Hepatocyte (in vitro differentiated cells): ENCODE measurements around the gene ME2. TPM values are rescaled to one million over a fixed set of nuclear protein-coding genes. Genes with fewer than 3 reads are reported as not detected.

Source experiments
- DNase-seq: peaks from one replicate; pipeline ENCODE4 v3.0.0-alpha.2; 2016; ENCODE audit warnings: low spot score
- H2AFZ ChIP-seq: fragments of 200-600 bp; sonication (generic); 2 replicates; pipeline ENCODE4 v1.6.0; 2016; ENCODE audit warnings: antibody characterized with exemption, mild to moderate bottlenecking
- H3K27ac ChIP-seq: fragments of 200-600 bp; sonication (generic); 2 replicates; pipeline ENCODE4 v1.5.1; 2016; ENCODE audit warnings: mild to moderate bottlenecking
- H3K27me3 ChIP-seq: fragments of 200-600 bp; sonication (generic); 2 replicates; pipeline ENCODE4 v1.6.1; 2016
- H3K36me3 ChIP-seq: fragments of 200-600 bp; sonication (generic); replicated peaks from 2 replicates; pipeline ENCODE4 v1.5.1; 2016; ENCODE audit warnings: low read depth; ENCODE audit not compliant: insufficient read depth
- H3K4me1 ChIP-seq: fragments of 200-600 bp; sonication (generic); 2 replicates; pipeline ENCODE4 v1.5.1; 2016; ENCODE audit warnings: mild to moderate bottlenecking, moderate library complexity; ENCODE audit not compliant: insufficient read depth
- H3K4me2 ChIP-seq: fragments of 200-600 bp; sonication (generic); 2 replicates; pipeline ENCODE4 v1.6.0; 2016
- H3K4me3 ChIP-seq: fragments of 200-600 bp; sonication (generic); 2 replicates; pipeline ENCODE4 v1.5.1; 2016; ENCODE audit warnings: mild to moderate bottlenecking
- H3K79me2 ChIP-seq: fragments of 200-600 bp; sonication (generic); 2 replicates; pipeline ENCODE4 v1.6.0; 2017; ENCODE audit warnings: mild to moderate bottlenecking
- H3K9me2 ChIP-seq: fragments of 200-600 bp; sonication (generic); replicated peaks from 2 replicates; pipeline ENCODE4 v1.6.0; 2017; ENCODE audit warnings: mild to moderate bottlenecking; ENCODE audit not compliant: insufficient read depth
- H3K9me3 ChIP-seq: fragments of 200-600 bp; sonication (generic); 2 replicates; pipeline ENCODE4 v1.5.1; 2016; ENCODE audit warnings: low read depth, mild to moderate bottlenecking
- H4K20me1 ChIP-seq: fragments of 200-600 bp; sonication (generic); 2 replicates; pipeline ENCODE4 v1.6.0; 2016; ENCODE audit warnings: mild to moderate bottlenecking; ENCODE audit not compliant: insufficient read depth, poor library complexity, severe bottlenecking
- EZH2 ChIP-seq: fragments of 200-600 bp; sonication (generic); IDR thresholded peaks from 2 replicates; pipeline ENCODE4 v1.6.1; 2016; ENCODE audit warnings: antibody characterized with exemption, mild to moderate bottlenecking, borderline replicate concordance
- EZH2phosphoT487 ChIP-seq: fragments of 200-600 bp; sonication (generic); IDR thresholded peaks from one replicate; pipeline ENCODE4 v1.6.1; 2018; ENCODE audit warnings: antibody characterized with exemption, mild to moderate bottlenecking, low read depth, moderate library complexity; ENCODE audit not compliant: unreplicated experiment, severe bottlenecking
- WGBS: methylation state at CpG from one replicate; pipeline ENCODE4 v1.1.6; 2016; ENCODE audit warnings: low lambda C conversion rate; ENCODE audit errors: missing lambda C conversion rate; 5-methylcytosine and 5-hydroxymethylcytosine counted together
- polyA plus RNA-seq: library from polyadenylated mRNA; unstranded; fragments of >200 nt; fragmentation: Nextera tagmentation; extraction: Ambion mirVana; gene quantifications from 2 replicates; pipeline ENCODE4 v1.2.1, GENCODE V29; 2016
- total RNA-seq: library from RNA; depleted of rRNA; stranded (reverse); fragments of >200 nt; gene quantifications from 2 replicates; pipeline ENCODE4 v1.2.3, GENCODE V29; 2014
- TF ChIP-seq, protein P1 (sequence below): fragments of 200-600 bp; sonication (generic); IDR thresholded peaks from 2 replicates; pipeline ENCODE4 v1.5.1; 2016; ENCODE audit warnings: antibody characterized with exemption, mild to moderate bottlenecking; ENCODE audit not compliant: poor library complexity

Gene ME2
- total and polyA plus RNA-seq, 2 experiments from 2014 or later: 33.6 to 45.8 TPM

DNA sequence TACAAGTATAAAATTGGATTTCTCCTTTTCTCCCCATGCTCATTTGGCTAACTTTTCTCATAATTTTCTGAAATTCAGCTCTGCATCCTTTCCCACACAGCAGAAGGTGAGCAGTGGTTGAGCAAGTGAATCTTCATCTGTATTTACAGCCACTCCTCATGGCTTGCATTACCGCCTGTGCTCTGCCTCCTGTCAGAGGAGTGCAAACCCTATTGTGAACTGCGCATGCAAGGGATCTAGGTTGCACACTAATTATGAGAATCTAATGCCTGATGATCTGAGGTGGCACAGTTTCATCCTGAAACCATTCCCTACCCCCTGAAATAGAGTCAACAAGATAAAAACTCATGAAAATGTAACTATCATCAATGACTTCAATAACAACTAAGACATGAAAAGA is 20.0 kb downstream of the ME2 start:
- H3K4me2 ChIP-seq: no peak overlapping the region
- no peaks in the 10 kb centered on the region for H3K36me3 ChIP-seq
- TF ChIP-seq, protein P1, sequence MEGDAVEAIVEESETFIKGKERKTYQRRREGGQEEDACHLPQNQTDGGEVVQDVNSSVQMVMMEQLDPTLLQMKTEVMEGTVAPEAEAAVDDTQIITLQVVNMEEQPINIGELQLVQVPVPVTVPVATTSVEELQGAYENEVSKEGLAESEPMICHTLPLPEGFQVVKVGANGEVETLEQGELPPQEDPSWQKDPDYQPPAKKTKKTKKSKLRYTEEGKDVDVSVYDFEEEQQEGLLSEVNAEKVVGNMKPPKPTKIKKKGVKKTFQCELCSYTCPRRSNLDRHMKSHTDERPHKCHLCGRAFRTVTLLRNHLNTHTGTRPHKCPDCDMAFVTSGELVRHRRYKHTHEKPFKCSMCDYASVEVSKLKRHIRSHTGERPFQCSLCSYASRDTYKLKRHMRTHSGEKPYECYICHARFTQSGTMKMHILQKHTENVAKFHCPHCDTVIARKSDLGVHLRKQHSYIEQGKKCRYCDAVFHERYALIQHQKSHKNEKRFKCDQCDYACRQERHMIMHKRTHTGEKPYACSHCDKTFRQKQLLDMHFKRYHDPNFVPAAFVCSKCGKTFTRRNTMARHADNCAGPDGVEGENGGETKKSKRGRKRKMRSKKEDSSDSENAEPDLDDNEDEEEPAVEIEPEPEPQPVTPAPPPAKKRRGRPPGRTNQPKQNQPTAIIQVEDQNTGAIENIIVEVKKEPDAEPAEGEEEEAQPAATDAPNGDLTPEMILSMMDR: no peak
- no peak for TF ChIP-seq EZH2
- TF ChIP-seq EZH2phosphoT487: no peak
- DNase-seq: no peak
- H2AFZ ChIP-seq: no peak overlapping the region
- no peaks in the 10 kb centered on the region for H4K20me1 ChIP-seq
- H3K9me2 ChIP-seq: no peaks in the 10 kb centered on the region
- peaks cover 5% of the 10 kb centered on the region for H3K79me2 ChIP-seq
- H3K27ac ChIP-seq: no peak overlapping the region
- no peaks in the 10 kb centered on the region for H3K27me3 ChIP-seq
- H3K4me3 ChIP-seq: no peak overlapping the region
- H3K9me3 ChIP-seq: no peaks in the 10 kb centered on the region
- WGBS: 96% methylated on average over 2 of the region's 2 CpGs
- H3K4me1 ChIP-seq: peaks cover 4% of the 10 kb centered on the region

DNA sequence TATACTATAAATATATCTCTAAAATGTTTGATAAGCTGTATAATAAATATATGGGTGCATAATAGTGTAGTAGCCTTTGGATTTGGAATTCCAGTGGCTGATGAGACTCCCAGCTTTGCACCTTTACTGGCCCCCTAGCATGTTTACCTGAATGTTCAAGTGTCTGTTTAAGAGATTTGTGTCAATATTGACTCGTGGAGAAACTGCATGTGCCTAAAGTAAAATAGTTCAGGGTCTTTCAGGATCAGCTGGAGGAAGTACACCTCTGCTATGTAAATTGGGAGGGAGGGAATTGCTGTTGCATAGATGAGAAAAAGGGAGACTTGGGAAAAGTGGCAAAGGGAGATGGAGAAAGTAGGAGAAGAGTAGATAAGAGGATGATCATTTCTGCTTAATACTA is 23.9 kb downstream of the ME2 start:
- DNase-seq: no peak
- H3K27ac ChIP-seq: no peak overlapping the region

DNA sequence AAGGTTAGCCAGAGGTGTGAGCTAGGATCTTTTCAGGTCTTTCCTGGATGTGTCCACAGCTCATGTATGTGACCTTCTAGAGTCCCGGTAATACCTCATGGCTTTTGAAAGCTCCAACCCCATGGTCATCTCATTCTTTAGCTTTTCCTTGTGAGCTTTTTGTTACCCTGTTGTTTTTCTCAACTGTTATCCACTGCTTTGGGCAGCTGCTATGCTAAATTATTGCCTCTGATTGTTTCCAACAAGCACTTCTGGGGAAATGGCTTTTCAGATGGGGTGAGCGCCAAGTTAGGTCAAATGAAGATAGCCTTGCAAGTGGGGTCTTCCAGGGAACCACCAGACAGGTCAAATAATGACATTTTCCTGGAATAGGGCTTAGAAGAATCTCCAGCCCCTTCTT is 27.9 kb downstream of the ME2 start:
- H4K20me1 ChIP-seq: no peaks in the 10 kb centered on the region
- peaks cover 2% of the 10 kb centered on the region for H3K9me2 ChIP-seq
- TF ChIP-seq, protein P1: no peak
- no peak for TF ChIP-seq EZH2phosphoT487
- no peak for TF ChIP-seq EZH2
- H3K27ac ChIP-seq: no peak overlapping the region
- peaks cover 21% of the 10 kb centered on the region for H3K79me2 ChIP-seq
- H2AFZ ChIP-seq: no peak overlapping the region
- no peaks in the 10 kb centered on the region for H3K36me3 ChIP-seq
- DNase-seq: no peak
- H3K9me3 ChIP-seq: no peaks in the 10 kb centered on the region
- 96% methylated on average over 2 of the region's 2 CpGs for WGBS
- H3K4me2 ChIP-seq: no peak overlapping the region
- peaks cover 4% of the 10 kb centered on the region for H3K4me1 ChIP-seq
- H3K4me3 ChIP-seq: no peak overlapping the region
- H3K27me3 ChIP-seq: no peaks in the 10 kb centered on the region

More for the DNA sequence above, 23.9 kb downstream of the ME2 start:
- no peaks in the 10 kb centered on the region for H3K9me2 ChIP-seq
- 24% methylated on average over 1 of the region's 1 CpG for WGBS
- H4K20me1 ChIP-seq: no peaks in the 10 kb centered on the region
- H3K4me3 ChIP-seq: no peak overlapping the region
- no peak for TF ChIP-seq EZH2phosphoT487
- TF ChIP-seq EZH2: no peak
- TF ChIP-seq, protein P1: no peak
- H3K4me1 ChIP-seq: peaks cover 4% of the 10 kb centered on the region
- H3K4me2 ChIP-seq: no peak overlapping the region
- H3K36me3 ChIP-seq: no peaks in the 10 kb centered on the region
- no peaks in the 10 kb centered on the region for H3K9me3 ChIP-seq
- no peaks in the 10 kb centered on the region for H3K27me3 ChIP-seq
- peaks cover 24% of the 10 kb centered on the region for H3K79me2 ChIP-seq
- H2AFZ ChIP-seq: no peak overlapping the region

DNA sequence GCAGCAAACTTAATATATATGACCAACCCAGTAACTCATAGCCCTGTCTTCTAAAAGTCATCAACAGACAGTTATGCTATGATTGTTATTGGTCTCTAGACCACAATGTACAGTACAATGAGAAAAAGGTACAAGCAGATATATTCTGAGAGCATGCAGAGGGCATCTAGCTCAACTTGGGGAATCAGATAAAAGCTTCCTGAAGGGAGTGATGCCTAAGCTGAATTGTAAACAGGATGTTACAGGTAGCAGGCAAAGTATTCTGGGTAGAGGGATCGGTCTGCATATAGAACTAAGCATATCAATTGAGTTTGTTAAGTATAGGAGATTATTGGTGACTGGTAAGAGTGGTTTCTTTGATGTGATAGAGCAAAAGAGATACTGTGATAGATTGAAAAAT is 30.3 kb downstream of the ME2 start:
- no peaks in the 10 kb centered on the region for H3K27me3 ChIP-seq
- no peak for DNase-seq
- no peak overlapping the region for H3K4me2 ChIP-seq
- peaks cover 2% of the 10 kb centered on the region for H3K9me2 ChIP-seq
- H4K20me1 ChIP-seq: no peaks in the 10 kb centered on the region
- H3K27ac ChIP-seq: no peak overlapping the region
- no peak for TF ChIP-seq EZH2
- no peak overlapping the region for H3K4me3 ChIP-seq
- no peaks in the 10 kb centered on the region for H3K9me3 ChIP-seq
- no peaks in the 10 kb centered on the region for H3K4me1 ChIP-seq
- WGBS: 96% methylated on average over 1 of the region's 1 CpG
- no peak overlapping the region for H2AFZ ChIP-seq
- no peaks in the 10 kb centered on the region for H3K36me3 ChIP-seq
- H3K79me2 ChIP-seq: peaks cover 21% of the 10 kb centered on the region
